GM12891 (cell line): ENCODE data around the gene DCLRE1B.

Experiments
- DNase-seq: peaks from one replicate; pipeline ENCODE4 v3.0.0; 2011; ENCODE audit warnings: low spot score; ENCODE audit not compliant: insufficient read length
- FAIRE-seq: peaks from 2 replicates; lab custom pipeline; 2011; peaks lifted over from hg19 to GRCh38; lab: Jason Lieb, UNC
- PAX5 ChIP-seq: IDR thresholded peaks from 2 replicates; pipeline ENCODE4 v1.6.1; 2011; ENCODE audit warnings: low read length, moderate library complexity, mild to moderate bottlenecking; ENCODE audit not compliant: insufficient read depth, severe bottlenecking
- POLR2A ChIP-seq: IDR thresholded peaks from 2 replicates; pipeline ENCODE4 v1.6.1; 2011; ENCODE audit warnings: low read depth, low read length, control low read depth
- POLR2AphosphoS5 ChIP-seq: IDR thresholded peaks from 2 replicates; pipeline ENCODE4 v1.6.1; 2011; ENCODE audit warnings: low read depth, low read length, control low read depth
- POU2F2 ChIP-seq: IDR thresholded peaks from 2 replicates; pipeline ENCODE4 v1.6.1; 2011; ENCODE audit warnings: low read depth, mild to moderate bottlenecking, control low read depth, low read length, moderate library complexity
- SPI1 ChIP-seq: IDR thresholded peaks from 2 replicates; pipeline ENCODE4 v1.6.1; 2011; ENCODE audit warnings: low read depth, low read length, control low read depth
- TAF1 ChIP-seq: IDR thresholded peaks from 2 replicates; pipeline ENCODE4 v1.6.1; 2011; ENCODE audit warnings: low read depth, low read length, control low read depth

DCLRE1B gene

GRCh38 chr1:113903501-113904292 lies 1.4 kb upstream of the DCLRE1B start:
- TF ChIP-seq POU2F2 (no peak), SPI1 (0 out of 2 replicates have a peak, but pooled peaks have one; percentile 32), POLR2A (no peak), PAX5 (no peak), POLR2AphosphoS5 (no peak), TAF1 (no peak)
- FAIRE-seq (no peak), DNase-seq (no peak)

- DNase-seq (no peak), FAIRE-seq (no peak)
- TF ChIP-seq POU2F2, result no peak
- TF ChIP-seq POLR2A, result no peak
- no peak for TF ChIP-seq PAX5
These were observed 843 bp upstream of the DCLRE1B start for GRCh38 chr1:113904293-113904673.

GRCh38 chr1:113905435-113905861 lies 322 bp downstream of the DCLRE1B start:
- DNase-seq, result peak; percentile 27
- TF ChIP-seq POLR2A, result no peak
- no peak for FAIRE-seq

GRCh38 chr1:113912594-113913311 lies 7.6 kb downstream of the DCLRE1B start:
- no peak for FAIRE-seq
- no peak for DNase-seq
- TF ChIP-seq PAX5, result no peak
- TF ChIP-seq TAF1, result no peak
- no peak for TF ChIP-seq POLR2A
- TF ChIP-seq POLR2AphosphoS5, result no peak
- no peak for TF ChIP-seq POU2F2
- no peak for TF ChIP-seq SPI1

- TF ChIP-seq POU2F2 (no peak), POLR2A (no peak), TAF1 (no peak), PAX5 (no peak), POLR2AphosphoS5 (no peak), SPI1 (no peak)
- no peak for DNase-seq
- FAIRE-seq, result no peak
These were observed 8.2 kb downstream of the DCLRE1B start for GRCh38 chr1:113913312-113913668.

- FAIRE-seq (no peak), DNase-seq (no peak)
- TF ChIP-seq SPI1, result no peak
- TF ChIP-seq POLR2AphosphoS5, result no peak
- TF ChIP-seq PAX5, result no peak
- no peak for TF ChIP-seq POU2F2
- no peak for TF ChIP-seq POLR2A
- no peak for TF ChIP-seq TAF1
These were observed 8.9 kb downstream of the DCLRE1B start for GRCh38 chr1:113913887-113914664.

- no peak for DNase-seq
- TF ChIP-seq TAF1 (no peak), POLR2A (no peak), SPI1 (no peak), POLR2AphosphoS5 (no peak), POU2F2 (no peak), PAX5 (no peak)
- no peak for FAIRE-seq
These were observed 11.8 kb downstream of the DCLRE1B start for GRCh38 chr1:113916974-113917373.

GRCh38 chr1:113917400-113918082 lies 12.4 kb downstream of the DCLRE1B start:
- no peak for TF ChIP-seq POLR2AphosphoS5
- TF ChIP-seq POLR2A, result no peak
- TF ChIP-seq PAX5, result no peak
- no peak for TF ChIP-seq SPI1
- TF ChIP-seq TAF1, result no peak
- TF ChIP-seq POU2F2, result no peak
- DNase-seq (no peak), FAIRE-seq (no peak)

GRCh38 chr1:113918243-113918642 lies 13.1 kb downstream of the DCLRE1B start:
- DNase-seq (no peak), FAIRE-seq (no peak)
- TF ChIP-seq POLR2A (no peak), PAX5 (no peak), POU2F2 (no peak), TAF1 (no peak), POLR2AphosphoS5 (no peak), SPI1 (no peak)

GRCh38 chr1:113922957-113923356 lies 17.8 kb downstream of the DCLRE1B start:
- no peak for TF ChIP-seq POLR2A
- TF ChIP-seq PAX5, result no peak
- TF ChIP-seq TAF1, result no peak
- no peak for TF ChIP-seq POLR2AphosphoS5
- TF ChIP-seq POU2F2, result no peak
- FAIRE-seq (no peak), DNase-seq (no peak)
